Transverse colon (tissue), 4 donors: ENCODE measurements around the gene FGD4. TPM values are rescaled to one million over a fixed set of nuclear protein-coding genes. Genes with fewer than 3 reads are reported as not detected.

Experiments
- DNase-seq: peaks from one replicate; pipeline ENCODE4 v3.0.0-alpha.2; 2019
- H3K27ac ChIP-seq, 4 donors: fragments of 200-600 bp; sonication (generic); 2 replicates each; pipeline ENCODE4 v1.5.1; 2016 to 2018; ENCODE audit warnings: inconsistent platforms in 4 of 4
- H3K27me3 ChIP-seq: fragments of 200-600 bp; sonication (generic); 2 replicates; pipeline ENCODE4 v1.5.1; 2017; ENCODE audit warnings: inconsistent platforms
- H3K36me3 ChIP-seq, 4 donors: fragments of 200-600 bp; sonication (generic); 2 replicates each; pipeline ENCODE4 v1.5.1; 2017 to 2019; ENCODE audit warnings: inconsistent platforms in 4 of 4
- H3K4me1 ChIP-seq, 4 donors: fragments of 200-600 bp; sonication (generic); 2 replicates each; pipeline ENCODE4 v1.5.1; 2017 to 2020; ENCODE audit warnings: inconsistent platforms in 4 of 4
- H3K4me3 ChIP-seq, 4 donors: fragments of 200-600 bp; sonication (generic); 1 replicate in 1 of 4; 2 replicates in 3 of 4; pipeline versions ENCODE4 v1.5.1 to v1.6.1; 2017 to 2019; ENCODE audit warnings: inconsistent platforms in 4 of 4
- H3K9me3 ChIP-seq, 2 donors: fragments of 200-600 bp; sonication (generic); 2 replicates each; pipeline ENCODE4 v1.5.1; 2017 to 2019; ENCODE audit warnings: inconsistent platforms in 2 of 2
- CTCF ChIP-seq, 5 experiments: fragments of 200-600 bp in 3 of 5; fragments of 450-650 bp in 2 of 5; sonication (generic) in 3 of 5; IDR thresholded peaks; 1 replicate in 2 of 5; 2 replicates in 3 of 5; pipeline ENCODE4 v1.5.1; 2016 to 2017; ENCODE audit warnings: antibody characterized with exemption in 5 of 5, inconsistent platforms in 3 of 5, mild to moderate bottlenecking in 2 of 5, moderate library complexity in 1 of 5
- EP300 ChIP-seq: sonication (generic); formaldehyde crosslinking; IDR thresholded peaks from one replicate; pipeline ENCODE4 v1.6.1; 2017; ENCODE audit warnings: antibody characterized with exemption, low read depth
- POLR2A ChIP-seq: fragments of 450-650 bp; IDR thresholded peaks from one replicate; pipeline ENCODE4 v1.6.1; 2016; ENCODE audit warnings: antibody characterized with exemption, mild to moderate bottlenecking, moderate library complexity
- POLR2AphosphoS5 ChIP-seq, 3 donors: sonication (generic); formaldehyde crosslinking; IDR thresholded peaks; one replicate each; pipeline ENCODE4 v1.6.1; 2016; ENCODE audit warnings: antibody characterized with exemption in 3 of 3
- WGBS, 2 donors: methylation state at CpG; one replicate each; pipeline ENCODE4 v1.1.5; 2018; ENCODE audit warnings: low coverage in 1 of 2; 5-methylcytosine and 5-hydroxymethylcytosine counted together
- in situ Hi-C, 4 donors: fragments of 200-750 bp; cut with MboI; loops; one replicate each; pipeline versions ENCODE4 v1.15.0 to v1.15.1; 2017; ENCODE audit warnings: low sequenced_read_pairs in 3 of 4, low pct_ligation_motif_present in 1 of 4, low pct_unique_long_range_greater_than_20kb in 1 of 4
- intact Hi-C: fragments of 100-400 bp; cut with DNase I; formaldehyde crosslinking; loops from one replicate; pipeline ENCODE4 v1.15.1; 2023; ENCODE audit warnings: low total_unique reads
- total RNA-seq, 4 donors: library from RNA; depleted of rRNA; stranded (reverse); fragments of >200 nt; gene quantifications; one replicate each; pipeline ENCODE4 v1.1.0, GENCODE V29; 2016

The FGD4 gene
- total RNA-seq, 4 donors from 2014 or later: 80.2 to 132 (median 98.2) TPM

- Histone ChIP-seq H3K27me3 (no peaks in the 10 kb centered on the region), H3K9me3 (no peaks in the 10 kb centered on the region), H3K4me3 (no peak overlapping the region), H3K36me3 (peaks cover 0 to 17% (median 6%) of the 10 kb centered on the region in 4 donors), H3K27ac (no peak overlapping the region), H3K4me1 (no peaks in the 10 kb centered on the region)
- intact Hi-C loops (no loop called here), in situ Hi-C loops (no loop called here)
- TF ChIP-seq CTCF (IDR thresholded peaks at IDR 0.05): no peak
- TF ChIP-seq POLR2A: no peak
- no peak for TF ChIP-seq POLR2AphosphoS5 (IDR thresholded peaks at IDR 0.05)
- no peak for TF ChIP-seq EP300
- no peak for DNase-seq
- WGBS, 2 donors: 97% methylated on average over 3 of the region's 3 CpGs; no CpG with 5 or more reads in 1 of the 2 donors
Measured at GRCh38 chr12:32603071-32603470, 203.7 kb downstream of the FGD4 start.

GRCh38 chr12:32603858-32604257, 204.5 kb downstream of the FGD4 start:
- Histone ChIP-seq H3K36me3 (peaks cover 0 to 18% (median 6%) of the 10 kb centered on the region in 4 donors), H3K27ac (no peak overlapping the region), H3K4me3 (no peak overlapping the region), H3K27me3 (no peaks in the 10 kb centered on the region), H3K9me3 (no peaks in the 10 kb centered on the region), H3K4me1 (no peaks in the 10 kb centered on the region)
- no peak for DNase-seq
- WGBS, 2 donors: 56 to 80% methylated on average over 1 to 2 of the region's 2 CpGs
- no peak for TF ChIP-seq EP300
- TF ChIP-seq POLR2A: no peak
- no peak for TF ChIP-seq POLR2AphosphoS5 (IDR thresholded peaks at IDR 0.05)
- no peak for TF ChIP-seq CTCF (IDR thresholded peaks at IDR 0.05)
- intact Hi-C loops (no loop called here), in situ Hi-C loops (no loop called here)

GRCh38 chr12:32604565-32604964, 205.2 kb downstream of the FGD4 start:
- intact Hi-C loops: no loop called here
- no peaks in the 10 kb centered on the region for H3K27me3 ChIP-seq
- H3K9me3 ChIP-seq: no peaks in the 10 kb centered on the region
- in situ Hi-C loops: no loop called here
- DNase-seq: no peak
- WGBS, 2 donors: 71 to 100% methylated on average over 1 to 2 of the region's 2 CpGs
- no peak overlapping the region for H3K27ac ChIP-seq
- TF ChIP-seq EP300 (no peak), POLR2AphosphoS5 (IDR thresholded peaks at IDR 0.05) (no peak), POLR2A (no peak), CTCF (IDR thresholded peaks at IDR 0.05) (no peak)
- H3K4me3 ChIP-seq: no peak overlapping the region
- no peaks in the 10 kb centered on the region for H3K4me1 ChIP-seq
- H3K36me3 ChIP-seq: peaks cover 0 to 24% (median 6%) of the 10 kb centered on the region in 4 donors

GRCh38 chr12:32605326-32606095, 206.2 kb downstream of the FGD4 start:
- in situ Hi-C loops: no loop called here
- H3K27me3 ChIP-seq: no peaks in the 10 kb centered on the region
- TF ChIP-seq EP300: no peak
- TF ChIP-seq POLR2AphosphoS5 (IDR thresholded peaks at IDR 0.05): no peak
- TF ChIP-seq POLR2A: no peak
- TF ChIP-seq CTCF (IDR thresholded peaks at IDR 0.05): no peak
- intact Hi-C loops: no loop called here
- no peak overlapping the region for H3K27ac ChIP-seq
- 90 to 98% methylated on average over 3 of the region's 3 CpGs for WGBS, 2 donors
- DNase-seq: no peak
- no peak overlapping the region for H3K4me3 ChIP-seq
- H3K9me3 ChIP-seq: no peaks in the 10 kb centered on the region
- no peaks in the 10 kb centered on the region for H3K4me1 ChIP-seq
- H3K36me3 ChIP-seq: peaks cover 0 to 26% (median 6%) of the 10 kb centered on the region in 4 donors
